ENCODE measurements around the gene EPSTI1.

DNA sequence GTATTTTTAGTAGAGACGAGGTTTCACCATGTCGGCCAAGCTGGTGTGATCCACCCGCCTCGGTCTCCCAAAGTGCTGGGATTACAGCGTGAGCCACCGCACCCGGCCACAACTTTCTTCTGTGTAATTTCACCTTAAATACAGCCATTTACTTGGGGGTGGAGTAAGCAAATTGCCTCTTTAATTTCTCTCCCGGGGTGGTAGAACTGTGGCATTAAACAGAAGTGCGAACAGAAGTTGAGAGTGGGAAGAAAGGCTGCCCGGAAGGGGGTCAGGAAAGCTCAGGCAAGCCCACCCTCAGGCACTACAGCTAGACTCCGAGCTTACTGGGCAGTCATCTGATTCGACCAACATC lies 30.9 kb upstream of the EPSTI1 start:
- TF ChIP-seq EP300 (IDR thresholded peaks at IDR 0.05; ENCODE audit: low read depth) (no peak), POLR2A (IDR thresholded peaks at IDR 0.05) (no peak)
- TF ChIP-seq, protein P1, sequence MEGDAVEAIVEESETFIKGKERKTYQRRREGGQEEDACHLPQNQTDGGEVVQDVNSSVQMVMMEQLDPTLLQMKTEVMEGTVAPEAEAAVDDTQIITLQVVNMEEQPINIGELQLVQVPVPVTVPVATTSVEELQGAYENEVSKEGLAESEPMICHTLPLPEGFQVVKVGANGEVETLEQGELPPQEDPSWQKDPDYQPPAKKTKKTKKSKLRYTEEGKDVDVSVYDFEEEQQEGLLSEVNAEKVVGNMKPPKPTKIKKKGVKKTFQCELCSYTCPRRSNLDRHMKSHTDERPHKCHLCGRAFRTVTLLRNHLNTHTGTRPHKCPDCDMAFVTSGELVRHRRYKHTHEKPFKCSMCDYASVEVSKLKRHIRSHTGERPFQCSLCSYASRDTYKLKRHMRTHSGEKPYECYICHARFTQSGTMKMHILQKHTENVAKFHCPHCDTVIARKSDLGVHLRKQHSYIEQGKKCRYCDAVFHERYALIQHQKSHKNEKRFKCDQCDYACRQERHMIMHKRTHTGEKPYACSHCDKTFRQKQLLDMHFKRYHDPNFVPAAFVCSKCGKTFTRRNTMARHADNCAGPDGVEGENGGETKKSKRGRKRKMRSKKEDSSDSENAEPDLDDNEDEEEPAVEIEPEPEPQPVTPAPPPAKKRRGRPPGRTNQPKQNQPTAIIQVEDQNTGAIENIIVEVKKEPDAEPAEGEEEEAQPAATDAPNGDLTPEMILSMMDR (IDR thresholded peaks at IDR 0.05), result no peak

Data from transverse colon (tissue), 3 donors.